ENCODE results near the gene BLM. TPM values are rescaled to one million over a fixed set of nuclear protein-coding genes. Genes with fewer than 3 reads are reported as not detected.

Gene BLM
- total and polyA plus RNA-seq, 8 donors, result 0.12 to 1.1 (median 0.65) TPM; not detected in 1

DNA sequence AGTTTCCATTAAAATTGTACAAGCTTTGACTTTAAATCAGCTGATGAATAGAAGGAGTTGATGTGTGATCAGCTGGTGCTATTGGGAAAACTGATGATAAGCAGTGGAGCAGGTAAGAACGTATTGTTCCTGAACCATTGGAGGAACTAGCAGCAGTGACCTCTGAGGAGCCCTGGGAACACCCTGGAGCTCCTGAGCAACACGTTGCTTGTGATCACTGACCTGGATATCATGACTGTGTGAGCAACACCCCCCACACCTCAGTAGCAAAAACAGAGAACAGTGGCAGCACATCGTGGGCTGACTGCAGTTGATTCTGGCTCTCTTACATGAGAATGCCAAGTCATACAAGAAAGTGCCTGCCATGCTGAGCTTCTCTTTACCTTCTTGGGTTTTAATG lies 72.9 kb downstream of the BLM start:
- no peaks in the 10 kb centered on the region for H3K27me3 ChIP-seq
- intact Hi-C loops (cut with DNase I), result no loop called here
- FAIRE-seq, result no peak
- ATAC-seq, result peak; percentile 37 to 98 (median 89)
- peaks cover 0 to 12% (median 0%) of the 10 kb centered on the region in 3 donors for H3K4me1 ChIP-seq
- H3K4me3 ChIP-seq, result no peak overlapping the region
- 29 to 35% methylated on average over 3 of the region's 3 CpGs for WGBS, 2 donors
- H3K27ac ChIP-seq, result peak overlapping the region in 2 of 4 donors; percentile 14 to 33
- H3K36me3 ChIP-seq, result no peaks in the 10 kb centered on the region
- no peaks in the 10 kb centered on the region for H3K9me3 ChIP-seq
- TF ChIP-seq, protein P1, sequence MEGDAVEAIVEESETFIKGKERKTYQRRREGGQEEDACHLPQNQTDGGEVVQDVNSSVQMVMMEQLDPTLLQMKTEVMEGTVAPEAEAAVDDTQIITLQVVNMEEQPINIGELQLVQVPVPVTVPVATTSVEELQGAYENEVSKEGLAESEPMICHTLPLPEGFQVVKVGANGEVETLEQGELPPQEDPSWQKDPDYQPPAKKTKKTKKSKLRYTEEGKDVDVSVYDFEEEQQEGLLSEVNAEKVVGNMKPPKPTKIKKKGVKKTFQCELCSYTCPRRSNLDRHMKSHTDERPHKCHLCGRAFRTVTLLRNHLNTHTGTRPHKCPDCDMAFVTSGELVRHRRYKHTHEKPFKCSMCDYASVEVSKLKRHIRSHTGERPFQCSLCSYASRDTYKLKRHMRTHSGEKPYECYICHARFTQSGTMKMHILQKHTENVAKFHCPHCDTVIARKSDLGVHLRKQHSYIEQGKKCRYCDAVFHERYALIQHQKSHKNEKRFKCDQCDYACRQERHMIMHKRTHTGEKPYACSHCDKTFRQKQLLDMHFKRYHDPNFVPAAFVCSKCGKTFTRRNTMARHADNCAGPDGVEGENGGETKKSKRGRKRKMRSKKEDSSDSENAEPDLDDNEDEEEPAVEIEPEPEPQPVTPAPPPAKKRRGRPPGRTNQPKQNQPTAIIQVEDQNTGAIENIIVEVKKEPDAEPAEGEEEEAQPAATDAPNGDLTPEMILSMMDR (IDR thresholded peaks at IDR 0.05), result no peak
- DNase-seq, result peak in 3 of 6 donors; percentile 55 to 61 (median 56)

DNA sequence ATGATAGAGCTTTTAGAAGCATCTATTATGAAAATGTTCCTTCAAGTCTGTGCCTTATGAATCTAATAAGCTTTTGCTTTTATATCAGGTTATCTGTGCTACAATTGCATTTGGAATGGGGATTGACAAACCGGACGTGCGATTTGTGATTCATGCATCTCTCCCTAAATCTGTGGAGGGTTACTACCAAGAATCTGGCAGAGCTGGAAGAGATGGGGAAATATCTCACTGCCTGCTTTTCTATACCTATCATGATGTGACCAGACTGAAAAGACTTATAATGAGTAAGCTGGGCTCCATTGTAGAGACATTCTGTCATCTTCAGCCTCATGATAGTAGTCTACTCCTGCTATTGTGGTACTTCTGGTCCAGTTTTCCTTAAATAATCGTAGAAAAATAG lies 73.4 kb downstream of the BLM start:
- H3K27me3 ChIP-seq, result no peaks in the 10 kb centered on the region
- ATAC-seq (no peak), FAIRE-seq (no peak), DNase-seq (no peak)
- peak overlapping the region in 2 of 4 donors; percentile 14 to 33 for H3K27ac ChIP-seq
- WGBS, 2 donors, result 54 to 60% methylated on average over 4 of the region's 4 CpGs
- peaks cover 0 to 12% (median 0%) of the 10 kb centered on the region in 3 donors for H3K4me1 ChIP-seq
- H3K9me3 ChIP-seq, result no peaks in the 10 kb centered on the region
- TF ChIP-seq, protein P1 (IDR thresholded peaks at IDR 0.05), result no peak
- intact Hi-C loops (cut with DNase I), result no loop called here
- no peak overlapping the region for H3K4me3 ChIP-seq
- H3K36me3 ChIP-seq, result no peaks in the 10 kb centered on the region

DNA sequence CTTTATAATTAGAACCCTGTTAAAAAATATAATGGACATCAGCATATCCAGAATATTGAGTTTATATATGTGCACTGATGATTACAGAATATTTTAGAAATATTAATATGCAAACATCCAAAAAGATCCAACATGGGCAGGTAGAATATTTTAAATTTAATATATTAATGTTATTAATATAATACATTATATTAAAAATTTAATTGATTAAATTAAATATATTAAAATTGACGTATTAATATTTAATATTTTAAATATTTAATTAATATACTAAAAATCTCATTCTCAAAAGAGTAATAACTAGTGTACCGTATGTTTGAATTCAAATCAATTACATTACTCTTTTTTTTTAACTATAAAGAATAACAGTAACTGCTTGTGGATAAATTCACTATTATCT lies 77.4 kb downstream of the BLM start:
- no peak for ATAC-seq
- intact Hi-C loops (cut with DNase I), result no loop called here
- H3K4me3 ChIP-seq, result no peak overlapping the region
- H3K27me3 ChIP-seq, result no peaks in the 10 kb centered on the region
- H3K36me3 ChIP-seq, result no peaks in the 10 kb centered on the region
- 69 to 97% methylated on average over 2 of the region's 2 CpGs for WGBS, 2 donors
- no peaks in the 10 kb centered on the region for H3K9me3 ChIP-seq
- TF ChIP-seq, protein P1 (IDR thresholded peaks at IDR 0.05), result no peak
- peaks cover 0 to 11% (median 0%) of the 10 kb centered on the region in 3 donors for H3K4me1 ChIP-seq
- DNase-seq, result no peak
- peak; percentile 93 for FAIRE-seq
- no peak overlapping the region for H3K27ac ChIP-seq

DNA sequence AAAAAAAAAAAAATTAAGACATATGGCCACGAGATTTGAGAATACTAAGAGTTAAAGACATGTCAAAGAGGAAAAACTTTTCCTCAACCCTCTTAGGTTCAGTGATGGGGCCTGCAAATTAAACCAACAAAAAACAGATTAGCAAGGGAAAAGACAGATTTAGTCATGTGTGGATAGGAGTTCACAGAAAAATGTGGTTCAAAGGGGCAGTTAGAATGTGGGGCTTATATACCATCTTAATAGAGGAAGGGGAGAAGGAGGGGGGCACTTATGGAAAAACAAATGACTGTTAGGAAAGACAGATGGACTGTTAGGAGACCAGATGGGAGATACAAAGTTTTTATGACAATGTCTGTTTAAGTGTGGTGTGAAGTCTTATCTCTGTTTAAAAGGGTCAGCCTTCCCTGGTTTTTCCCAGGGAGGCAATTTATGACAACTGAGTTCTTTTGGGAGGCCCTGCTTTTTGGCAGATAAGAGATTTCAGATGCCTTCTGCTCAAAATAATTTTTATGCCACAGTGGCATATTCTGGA lies 82.6 kb downstream of the BLM start:
- no peaks in the 10 kb centered on the region for H3K9me3 ChIP-seq
- DNase-seq (no peak), FAIRE-seq (no peak), ATAC-seq (no peak)
- H3K4me1 ChIP-seq, result no peaks in the 10 kb centered on the region
- WGBS, 2 donors, result 92 to 95% methylated on average over 1 of the region's 1 CpG
- H3K36me3 ChIP-seq, result no peaks in the 10 kb centered on the region
- TF ChIP-seq, protein P1 (IDR thresholded peaks at IDR 0.05), result no peak
- H3K27me3 ChIP-seq, result no peaks in the 10 kb centered on the region
- no peak overlapping the region for H3K27ac ChIP-seq
- intact Hi-C loops (cut with DNase I), result no loop called here
- no peak overlapping the region for H3K4me3 ChIP-seq

DNA sequence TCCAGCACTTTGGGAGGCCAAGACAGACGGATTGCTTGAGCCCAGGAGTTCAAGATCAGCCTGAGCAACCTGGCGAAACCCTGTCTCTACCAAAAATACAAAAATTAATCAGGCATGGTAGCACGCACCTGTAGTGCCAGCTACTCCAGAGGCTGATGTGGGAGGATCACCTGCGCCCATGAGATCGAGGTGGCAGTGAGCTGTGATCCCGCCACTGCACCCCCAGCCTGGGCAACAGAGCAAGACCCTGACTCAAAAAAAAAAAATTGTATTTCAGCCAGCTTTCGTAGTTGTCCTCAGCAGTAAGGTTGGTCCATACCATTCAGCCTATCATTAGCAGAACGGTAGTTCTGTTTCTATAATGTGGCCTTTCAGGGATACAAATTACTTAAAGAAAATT lies 84.7 kb downstream of the BLM start:
- FAIRE-seq (no peak), DNase-seq (no peak), ATAC-seq (no peak)
- WGBS, 2 donors, result 91 to 95% methylated on average over 8 of the region's 8 CpGs
- Histone ChIP-seq H3K36me3 (no peaks in the 10 kb centered on the region), H3K9me3 (no peaks in the 10 kb centered on the region), H3K27ac (no peak overlapping the region), H3K4me3 (no peak overlapping the region), H3K27me3 (no peaks in the 10 kb centered on the region), H3K4me1 (no peaks in the 10 kb centered on the region)
- TF ChIP-seq, protein P1 (IDR thresholded peaks at IDR 0.05), result no peak
- intact Hi-C loops (cut with DNase I), result no loop called here

Measured in pancreas (tissue), 10 donors.